Measurements from ENCODE around the gene CXCL5.

CXCL5 gene

DNA sequence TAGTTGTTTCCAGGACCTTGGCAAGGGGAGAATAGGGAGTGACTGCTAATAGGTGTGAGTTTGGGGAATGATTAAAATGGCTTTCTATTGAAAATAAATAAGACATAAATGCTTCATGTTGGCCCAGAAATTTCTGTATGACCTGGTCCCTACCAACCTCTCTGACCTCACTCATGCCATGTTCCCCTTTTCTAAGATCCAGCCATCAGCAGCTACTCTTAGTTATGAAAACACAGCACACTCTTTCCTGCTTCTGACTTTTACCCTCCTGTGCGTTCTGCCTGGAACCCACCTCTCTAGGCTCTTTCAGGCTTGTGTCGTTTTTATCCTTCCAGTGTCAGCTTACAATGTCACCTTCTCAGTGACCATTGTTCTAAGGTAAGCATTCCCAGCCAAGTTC, 14.8 kb upstream of the CXCL5 start:
- TF ChIP-seq SIN3A (IDR thresholded peaks at IDR 0.05; ENCODE audit: borderline replicate concordance, insufficient read depth, low read length) (no peak), TAF1 (IDR thresholded peaks at IDR 0.05; ENCODE audit: borderline replicate concordance, insufficient read depth, low read length) (no peak), POLR2AphosphoS5 (IDR thresholded peaks at IDR 0.05; ENCODE audit: low read depth, low read length) (no peak), FOXP2 (optimal IDR thresholded peaks at IDR 0.05; ENCODE audit: borderline replicate concordance, extremely low read depth, extremely low read length, insufficient read depth) (no peak)
- TF ChIP-seq, protein P1, sequence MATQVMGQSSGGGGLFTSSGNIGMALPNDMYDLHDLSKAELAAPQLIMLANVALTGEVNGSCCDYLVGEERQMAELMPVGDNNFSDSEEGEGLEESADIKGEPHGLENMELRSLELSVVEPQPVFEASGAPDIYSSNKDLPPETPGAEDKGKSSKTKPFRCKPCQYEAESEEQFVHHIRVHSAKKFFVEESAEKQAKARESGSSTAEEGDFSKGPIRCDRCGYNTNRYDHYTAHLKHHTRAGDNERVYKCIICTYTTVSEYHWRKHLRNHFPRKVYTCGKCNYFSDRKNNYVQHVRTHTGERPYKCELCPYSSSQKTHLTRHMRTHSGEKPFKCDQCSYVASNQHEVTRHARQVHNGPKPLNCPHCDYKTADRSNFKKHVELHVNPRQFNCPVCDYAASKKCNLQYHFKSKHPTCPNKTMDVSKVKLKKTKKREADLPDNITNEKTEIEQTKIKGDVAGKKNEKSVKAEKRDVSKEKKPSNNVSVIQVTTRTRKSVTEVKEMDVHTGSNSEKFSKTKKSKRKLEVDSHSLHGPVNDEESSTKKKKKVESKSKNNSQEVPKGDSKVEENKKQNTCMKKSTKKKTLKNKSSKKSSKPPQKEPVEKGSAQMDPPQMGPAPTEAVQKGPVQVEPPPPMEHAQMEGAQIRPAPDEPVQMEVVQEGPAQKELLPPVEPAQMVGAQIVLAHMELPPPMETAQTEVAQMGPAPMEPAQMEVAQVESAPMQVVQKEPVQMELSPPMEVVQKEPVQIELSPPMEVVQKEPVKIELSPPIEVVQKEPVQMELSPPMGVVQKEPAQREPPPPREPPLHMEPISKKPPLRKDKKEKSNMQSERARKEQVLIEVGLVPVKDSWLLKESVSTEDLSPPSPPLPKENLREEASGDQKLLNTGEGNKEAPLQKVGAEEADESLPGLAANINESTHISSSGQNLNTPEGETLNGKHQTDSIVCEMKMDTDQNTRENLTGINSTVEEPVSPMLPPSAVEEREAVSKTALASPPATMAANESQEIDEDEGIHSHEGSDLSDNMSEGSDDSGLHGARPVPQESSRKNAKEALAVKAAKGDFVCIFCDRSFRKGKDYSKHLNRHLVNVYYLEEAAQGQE (IDR thresholded peaks at IDR 0.05; ENCODE audit: insufficient read depth in 1 of 2, low read depth in 2 of 2, low read length in 2 of 2): no peak

DNA sequence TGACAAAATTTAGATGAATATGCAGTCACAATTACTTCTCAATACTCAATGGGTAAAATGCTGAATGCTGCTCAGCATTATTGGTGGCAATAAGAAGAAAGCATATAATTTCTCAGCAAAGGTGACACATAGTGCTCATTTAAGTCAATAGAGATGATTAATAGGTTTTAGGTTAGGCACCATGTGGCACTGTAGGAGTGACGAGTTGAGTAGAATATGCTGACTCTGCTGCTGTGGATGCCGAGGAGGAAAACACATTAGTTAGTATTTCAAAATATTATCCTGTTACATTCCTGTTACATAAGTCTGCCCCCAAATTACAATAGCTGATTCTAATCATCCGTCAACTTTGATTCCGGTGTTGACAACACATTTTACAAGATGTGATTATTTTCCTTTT, 13.7 kb upstream of the CXCL5 start:
- TF ChIP-seq POLR2AphosphoS5 (IDR thresholded peaks at IDR 0.05; ENCODE audit: low read depth, low read length): no peak
- no peak for TF ChIP-seq FOXP2 (optimal IDR thresholded peaks at IDR 0.05; ENCODE audit: borderline replicate concordance, extremely low read depth, extremely low read length, insufficient read depth)
- TF ChIP-seq TAF1 (IDR thresholded peaks at IDR 0.05; ENCODE audit: borderline replicate concordance, insufficient read depth, low read length): no peak
- TF ChIP-seq, protein P1 (IDR thresholded peaks at IDR 0.05; ENCODE audit: insufficient read depth in 1 of 2, low read depth in 2 of 2, low read length in 2 of 2): no peak
- TF ChIP-seq SIN3A (IDR thresholded peaks at IDR 0.05; ENCODE audit: borderline replicate concordance, insufficient read depth, low read length): no peak

DNA sequence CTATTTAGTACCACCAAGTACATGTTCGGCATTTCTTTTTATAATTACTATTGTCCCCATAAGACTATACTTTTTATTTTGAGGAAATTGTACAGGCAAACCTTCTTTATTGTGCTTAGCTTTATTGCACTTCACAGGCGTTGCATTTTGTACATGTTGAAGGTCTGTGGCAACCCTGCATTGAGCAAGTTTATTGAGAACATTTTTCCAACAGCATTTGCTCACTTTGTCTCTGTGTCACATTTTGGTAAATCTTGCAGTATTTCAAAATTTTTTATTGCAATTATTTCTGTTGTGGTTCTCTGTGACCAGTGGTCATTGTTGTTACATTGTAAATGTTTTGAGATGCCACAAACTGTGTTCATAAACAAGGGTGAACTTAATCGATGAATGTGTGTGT, 10.8 kb upstream of the CXCL5 start:
- TF ChIP-seq FOXP2 (optimal IDR thresholded peaks at IDR 0.05; ENCODE audit: borderline replicate concordance, extremely low read depth, extremely low read length, insufficient read depth): no peak
- TF ChIP-seq, protein P1 (IDR thresholded peaks at IDR 0.05; ENCODE audit: insufficient read depth in 1 of 2, low read depth in 2 of 2, low read length in 2 of 2): no peak

DNA sequence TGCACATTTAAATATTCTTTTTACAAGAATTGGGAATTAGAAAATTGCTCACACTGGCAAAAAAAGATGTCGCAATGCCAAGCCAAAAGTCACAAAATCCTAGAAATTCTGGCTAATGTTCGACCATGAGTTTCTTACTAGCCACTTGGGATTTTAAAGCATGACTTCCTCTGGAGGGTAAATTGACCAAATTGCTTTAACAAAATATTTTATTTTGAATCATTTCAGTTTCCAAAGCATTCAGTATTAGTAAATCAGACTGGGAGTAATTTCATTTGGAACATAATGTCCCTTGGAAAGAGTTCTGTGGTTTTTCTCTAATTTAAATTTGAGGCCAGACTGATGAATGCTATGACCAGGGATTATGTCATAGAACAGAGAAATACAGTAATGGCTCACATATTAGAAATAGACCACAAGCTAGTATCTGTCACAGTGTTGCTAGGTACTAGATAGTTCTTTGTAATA, 7.6 kb upstream of the CXCL5 start:
- TF ChIP-seq SIN3A (IDR thresholded peaks at IDR 0.05; ENCODE audit: borderline replicate concordance, insufficient read depth, low read length): no peak
- TF ChIP-seq TAF1 (IDR thresholded peaks at IDR 0.05; ENCODE audit: borderline replicate concordance, insufficient read depth, low read length): no peak
- no peak for TF ChIP-seq POLR2AphosphoS5 (IDR thresholded peaks at IDR 0.05; ENCODE audit: low read depth, low read length)
- TF ChIP-seq FOXP2 (optimal IDR thresholded peaks at IDR 0.05; ENCODE audit: borderline replicate concordance, extremely low read depth, extremely low read length, insufficient read depth): no peak
- TF ChIP-seq, protein P1 (IDR thresholded peaks at IDR 0.05; ENCODE audit: insufficient read depth in 1 of 2, low read depth in 2 of 2, low read length in 2 of 2): no peak

DNA sequence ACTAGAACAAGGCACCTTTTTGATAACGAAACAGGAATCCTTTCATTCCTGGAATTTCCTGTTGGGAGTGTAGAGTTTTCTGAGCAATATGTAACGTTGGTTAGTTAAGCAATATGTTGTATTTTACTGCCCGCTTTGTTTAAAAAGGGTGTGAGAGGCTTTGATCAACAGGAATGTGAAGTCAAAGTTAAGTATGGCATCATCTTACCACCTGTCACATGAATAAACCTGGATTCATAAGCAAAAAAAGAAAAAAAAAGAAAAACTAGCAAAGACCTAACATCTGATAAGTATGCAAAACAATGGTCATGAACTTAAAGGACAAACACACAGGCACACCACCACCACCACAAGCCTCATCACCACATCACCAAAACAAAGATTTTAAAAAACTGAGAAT, 7.1 kb upstream of the CXCL5 start:
- TF ChIP-seq SIN3A (IDR thresholded peaks at IDR 0.05; ENCODE audit: borderline replicate concordance, insufficient read depth, low read length) (no peak), TAF1 (IDR thresholded peaks at IDR 0.05; ENCODE audit: borderline replicate concordance, insufficient read depth, low read length) (no peak), POLR2AphosphoS5 (IDR thresholded peaks at IDR 0.05; ENCODE audit: low read depth, low read length) (no peak), FOXP2 (optimal IDR thresholded peaks at IDR 0.05; ENCODE audit: borderline replicate concordance, extremely low read depth, extremely low read length, insufficient read depth) (no peak)
- TF ChIP-seq, protein P1 (IDR thresholded peaks at IDR 0.05; ENCODE audit: insufficient read depth in 1 of 2, low read depth in 2 of 2, low read length in 2 of 2): no peak
